ENCODE results near the gene PIAS4.

- TF ChIP-seq CTCF (IDR thresholded peaks at IDR 0.05; ENCODE audit: borderline replicate concordance, extremely low read depth, low read length, poor library complexity, severe bottlenecking) (no peak), EZH2 (IDR thresholded peaks at IDR 0.05; ENCODE audit: borderline replicate concordance, low read depth, low read length, severe bottlenecking) (no peak)
Measured at GRCh38 chr19:3964256-3965194, 43.0 kb upstream of the PIAS4 start.
